ENCODE data around the gene CAPZA2.

GRCh38 chr7:116950889-116951351, 88.5 kb downstream of the CAPZA2 start:
- TF ChIP-seq CTCF (IDR thresholded peaks at IDR 0.05; ENCODE audit: low read length), result no peak
- TF ChIP-seq EZH2 (IDR thresholded peaks at IDR 0.05; ENCODE audit: borderline replicate concordance, low read length), result no peak
